ENCODE data around the gene TMEM39B. TPM values are rescaled to one million over a fixed set of nuclear protein-coding genes. Genes with fewer than 3 reads are reported as not detected.
A peak's percentile ranks its signal among the peaks of the same experiment; 100 is the strongest.

The TMEM39B gene
- total and polyA plus RNA-seq, 2 experiments from 2014 or later: 4.6 to 5.1 TPM

DNA sequence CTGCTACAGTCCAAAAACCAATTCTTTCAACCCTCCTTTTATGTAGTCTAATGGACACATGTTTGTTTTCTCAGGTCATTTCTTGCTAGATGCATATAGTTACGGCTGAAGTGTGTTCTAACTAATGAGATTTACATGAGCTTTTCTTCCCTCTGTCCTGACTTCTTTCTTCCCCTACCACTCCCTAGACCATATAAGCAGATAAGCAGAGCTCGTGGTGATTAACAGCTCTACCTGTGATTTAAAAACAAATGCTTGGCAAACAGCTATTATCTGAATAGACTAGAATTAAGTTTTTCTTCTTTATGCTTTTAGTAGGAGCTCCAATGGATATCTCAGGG lies 40.5 kb upstream of the TMEM39B start:
- Histone ChIP-seq H3K27me3 (no peaks in the 10 kb centered on the region), H3K36me3 (peaks cover 43% of the 10 kb centered on the region), H3K4me1 (ENCODE audit: low read depth) (peaks cover 12% of the 10 kb centered on the region), H3K27ac (peak overlapping the region; percentile 26), H3K4me3 (no peak overlapping the region), H3K9me3 (ENCODE audit: low read depth) (no peaks in the 10 kb centered on the region)
- TF ChIP-seq, protein P1, sequence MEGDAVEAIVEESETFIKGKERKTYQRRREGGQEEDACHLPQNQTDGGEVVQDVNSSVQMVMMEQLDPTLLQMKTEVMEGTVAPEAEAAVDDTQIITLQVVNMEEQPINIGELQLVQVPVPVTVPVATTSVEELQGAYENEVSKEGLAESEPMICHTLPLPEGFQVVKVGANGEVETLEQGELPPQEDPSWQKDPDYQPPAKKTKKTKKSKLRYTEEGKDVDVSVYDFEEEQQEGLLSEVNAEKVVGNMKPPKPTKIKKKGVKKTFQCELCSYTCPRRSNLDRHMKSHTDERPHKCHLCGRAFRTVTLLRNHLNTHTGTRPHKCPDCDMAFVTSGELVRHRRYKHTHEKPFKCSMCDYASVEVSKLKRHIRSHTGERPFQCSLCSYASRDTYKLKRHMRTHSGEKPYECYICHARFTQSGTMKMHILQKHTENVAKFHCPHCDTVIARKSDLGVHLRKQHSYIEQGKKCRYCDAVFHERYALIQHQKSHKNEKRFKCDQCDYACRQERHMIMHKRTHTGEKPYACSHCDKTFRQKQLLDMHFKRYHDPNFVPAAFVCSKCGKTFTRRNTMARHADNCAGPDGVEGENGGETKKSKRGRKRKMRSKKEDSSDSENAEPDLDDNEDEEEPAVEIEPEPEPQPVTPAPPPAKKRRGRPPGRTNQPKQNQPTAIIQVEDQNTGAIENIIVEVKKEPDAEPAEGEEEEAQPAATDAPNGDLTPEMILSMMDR (IDR thresholded peaks at IDR 0.05; ENCODE audit: low read depth, low read length): no peak
- DNase-seq (ENCODE audit: low read depth in 1 of 2, low spot score in 1 of 2): no peak

DNA sequence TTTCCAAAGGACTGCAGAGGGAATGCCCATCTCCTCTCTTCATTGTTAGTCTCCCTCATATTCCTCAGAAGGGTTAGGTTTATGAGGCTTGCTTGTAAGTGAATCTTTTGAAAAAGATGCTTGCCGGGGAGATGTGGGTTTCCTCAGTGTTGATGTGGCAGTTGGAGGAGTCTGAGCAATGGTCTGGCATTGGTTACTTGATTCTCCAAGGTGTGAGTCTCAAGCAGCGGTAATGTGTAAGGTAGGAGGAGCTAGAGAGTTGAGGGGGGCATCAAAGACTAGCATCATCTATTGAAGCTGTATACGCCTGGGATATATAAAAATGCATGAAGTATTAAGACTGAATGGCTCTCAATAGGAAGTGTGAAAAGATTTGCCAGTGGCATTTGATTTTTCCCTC lies 37.6 kb upstream of the TMEM39B start:
- TF ChIP-seq, protein P1 (IDR thresholded peaks at IDR 0.05; ENCODE audit: low read depth, low read length): no peak
- Histone ChIP-seq H3K4me3 (no peak overlapping the region), H3K27ac (peak overlapping the region; percentile 47), H3K27me3 (no peaks in the 10 kb centered on the region), H3K4me1 (ENCODE audit: low read depth) (peaks cover 12% of the 10 kb centered on the region), H3K36me3 (peaks cover 70% of the 10 kb centered on the region), H3K9me3 (ENCODE audit: low read depth) (no peaks in the 10 kb centered on the region)
- DNase-seq (ENCODE audit: low read depth in 1 of 2, low spot score in 1 of 2): no peak

DNA sequence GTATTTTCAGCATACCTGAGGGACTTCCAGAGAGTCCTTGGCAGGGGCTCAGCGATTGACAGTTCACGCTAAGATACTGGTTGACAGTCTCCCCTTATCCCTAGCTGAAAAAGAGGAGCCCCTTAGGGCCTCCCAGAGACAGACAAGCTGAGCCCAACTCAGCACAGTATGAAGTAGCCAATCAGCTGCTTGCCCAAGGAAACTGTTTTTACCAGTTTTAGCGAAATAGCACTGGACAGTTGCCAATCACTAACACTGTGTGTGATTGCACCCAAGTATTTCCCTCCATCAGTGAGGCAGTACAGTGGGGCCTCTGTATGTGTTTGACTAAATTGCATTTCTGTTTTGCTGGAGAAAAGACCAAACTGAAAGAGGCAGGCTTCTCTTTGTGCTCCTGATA lies 32.0 kb upstream of the TMEM39B start:
- Histone ChIP-seq H3K27me3 (no peaks in the 10 kb centered on the region), H3K27ac (no peak overlapping the region), H3K4me3 (no peak overlapping the region), H3K4me1 (ENCODE audit: low read depth) (peaks cover 1% of the 10 kb centered on the region), H3K36me3 (peaks cover 57% of the 10 kb centered on the region), H3K9me3 (ENCODE audit: low read depth) (no peaks in the 10 kb centered on the region)
- TF ChIP-seq, protein P1 (IDR thresholded peaks at IDR 0.05; ENCODE audit: low read depth, low read length): no peak
- peak in 1 of 2 donors; percentile 23 for DNase-seq (ENCODE audit: low read depth in 1 of 2, low spot score in 1 of 2)

DNA sequence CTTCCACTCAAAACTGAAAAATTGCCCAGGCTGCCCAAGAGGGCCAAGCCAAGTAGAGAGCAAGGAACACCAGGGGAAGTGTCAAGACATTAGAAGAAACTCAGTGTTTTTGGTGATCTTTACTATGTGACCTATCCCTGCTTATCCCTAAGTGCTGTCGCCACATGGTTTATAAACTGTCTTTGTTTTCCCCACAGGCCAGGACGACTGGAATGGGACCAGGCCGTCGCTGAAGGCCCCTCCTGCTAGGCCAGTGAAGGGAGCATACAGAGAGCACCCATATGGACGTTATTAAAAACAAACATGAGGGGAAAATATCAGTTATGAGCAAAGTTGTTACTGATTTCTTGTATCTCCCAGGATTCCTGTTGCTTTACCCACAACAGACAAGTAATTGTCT lies 30.4 kb upstream of the TMEM39B start:
- TF ChIP-seq, protein P1 (IDR thresholded peaks at IDR 0.05; ENCODE audit: low read depth, low read length): no peak
- no peak overlapping the region for H3K4me3 ChIP-seq
- H3K27ac ChIP-seq: peak overlapping the region; percentile 26
- H3K9me3 ChIP-seq (ENCODE audit: low read depth): no peaks in the 10 kb centered on the region
- peaks cover 63% of the 10 kb centered on the region for H3K36me3 ChIP-seq
- no peaks in the 10 kb centered on the region for H3K4me1 ChIP-seq (ENCODE audit: low read depth)
- no peaks in the 10 kb centered on the region for H3K27me3 ChIP-seq
- DNase-seq (ENCODE audit: low read depth in 1 of 2, low spot score in 1 of 2): no peak

DNA sequence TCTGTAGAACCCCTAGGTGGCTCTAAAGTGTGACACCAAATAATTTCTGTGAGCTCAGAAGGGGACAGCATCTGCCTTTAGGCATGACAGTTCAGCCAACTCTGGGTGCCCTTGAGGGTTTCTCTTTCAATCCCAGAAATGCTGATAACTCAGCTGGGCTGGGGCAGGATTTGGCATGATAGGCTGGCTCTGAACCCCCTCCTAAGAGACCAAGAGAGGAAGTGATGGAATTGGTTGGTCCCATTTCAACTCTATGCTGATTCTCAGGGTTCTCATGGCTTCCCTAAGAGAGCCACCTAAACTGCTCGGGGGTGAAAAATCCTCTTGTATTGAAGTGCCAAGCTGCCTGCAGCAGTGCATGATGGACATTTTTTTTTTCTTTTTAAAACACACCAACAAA lies 28.5 kb upstream of the TMEM39B start:
- peaks cover 60% of the 10 kb centered on the region for H3K36me3 ChIP-seq
- TF ChIP-seq, protein P1 (IDR thresholded peaks at IDR 0.05; ENCODE audit: low read depth, low read length): no peak
- no peaks in the 10 kb centered on the region for H3K9me3 ChIP-seq (ENCODE audit: low read depth)
- no peak overlapping the region for H3K27ac ChIP-seq
- H3K4me1 ChIP-seq (ENCODE audit: low read depth): no peaks in the 10 kb centered on the region
- H3K27me3 ChIP-seq: no peaks in the 10 kb centered on the region
- no peak overlapping the region for H3K4me3 ChIP-seq
- no peak for DNase-seq (ENCODE audit: low read depth in 1 of 2, low spot score in 1 of 2)

DNA sequence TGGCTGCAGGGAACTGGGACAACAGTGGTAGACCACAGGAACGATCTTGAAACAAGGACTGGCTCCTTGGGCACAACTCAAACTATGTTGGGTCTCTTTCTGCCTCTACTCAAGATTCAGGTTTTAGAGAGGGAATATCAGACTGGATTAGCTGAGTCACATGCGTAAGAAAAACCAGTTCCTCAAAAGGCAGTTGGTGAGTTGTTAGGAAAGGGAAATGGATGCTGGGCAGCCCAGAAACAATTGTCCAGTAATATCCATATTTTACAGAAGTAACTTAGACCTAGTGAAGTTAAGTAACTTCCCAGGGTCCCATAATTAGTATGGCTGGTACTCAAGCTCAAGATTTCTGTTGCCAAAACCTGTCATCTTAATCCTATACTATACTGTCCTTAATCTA lies 27.0 kb upstream of the TMEM39B start:
- H3K4me1 ChIP-seq (ENCODE audit: low read depth): no peaks in the 10 kb centered on the region
- no peaks in the 10 kb centered on the region for H3K9me3 ChIP-seq (ENCODE audit: low read depth)
- DNase-seq (ENCODE audit: low read depth in 1 of 2, low spot score in 1 of 2): no peak
- peak overlapping the region; percentile 42 for H3K27ac ChIP-seq
- no peaks in the 10 kb centered on the region for H3K27me3 ChIP-seq
- H3K4me3 ChIP-seq: no peak overlapping the region
- TF ChIP-seq, protein P1 (IDR thresholded peaks at IDR 0.05; ENCODE audit: low read depth, low read length): no peak
- H3K36me3 ChIP-seq: peaks cover 49% of the 10 kb centered on the region

Data from cardiac muscle cell (in vitro differentiated cells and primary cell).